HG03378 (cell line): Measurements from ENCODE around the gene SRGAP3.
A peak's percentile ranks its signal among the peaks of the same experiment; 100 is the strongest.

Experiments used
- ATAC-seq: cut with Tn5 transposase; IDR thresholded peaks from one replicate; pipeline ENCODE4 v1.9.1; 2021; ENCODE audit warnings: mild to moderate bottlenecking, moderate library complexity; ENCODE audit not compliant: unreplicated experiment

SRGAP3 gene

DNA sequence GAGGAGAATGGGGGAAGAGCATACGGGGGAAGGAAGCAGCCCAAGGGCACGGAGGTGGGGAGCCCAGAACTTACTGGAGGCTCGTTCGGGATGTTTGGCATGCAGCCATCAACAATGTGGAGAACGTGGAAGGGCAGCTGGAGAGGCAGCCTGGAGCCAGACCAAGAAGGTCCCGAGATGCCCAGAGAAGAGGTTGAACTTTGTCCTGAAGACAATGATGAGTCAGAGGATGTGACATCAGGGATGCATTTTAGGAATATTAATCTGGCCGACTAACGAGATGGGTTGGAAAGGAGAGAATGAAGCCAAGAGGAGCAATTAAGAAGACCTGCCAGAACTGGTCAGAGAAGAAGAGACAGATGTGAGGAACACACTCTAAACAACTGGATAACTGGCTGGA lies 98.2 kb downstream of the SRGAP3 start:
- ATAC-seq: no peak

DNA sequence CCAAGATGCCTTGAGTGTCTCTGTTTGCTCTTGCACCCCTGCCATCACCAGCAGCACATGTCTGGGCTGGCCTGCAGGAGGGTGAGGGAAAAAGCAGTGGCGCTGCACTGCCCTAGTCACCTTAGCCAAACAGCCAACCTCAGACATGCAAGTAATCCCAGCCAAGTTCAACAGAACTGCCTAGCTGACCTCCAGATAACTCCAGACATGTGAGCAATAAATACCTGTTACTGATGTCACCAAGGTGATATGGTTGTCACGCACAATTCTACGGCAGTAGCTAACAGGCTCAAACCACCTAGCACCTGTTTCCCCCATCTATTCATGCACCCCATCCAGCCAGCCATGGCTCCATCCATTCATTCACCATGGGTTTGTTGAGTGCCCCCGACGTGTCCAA lies 99.9 kb downstream of the SRGAP3 start:
- ATAC-seq: no peak

GRCh38 chr3:9147896-9148266 lies 101.6 kb downstream of the SRGAP3 start:
- no peak for ATAC-seq

GRCh38 chr3:9147215-9147895 lies 102.1 kb downstream of the SRGAP3 start:
- ATAC-seq: peak; percentile 68

- ATAC-seq: peak; percentile 54
Observed at GRCh38 chr3:9146367-9147071, 102.9 kb downstream of the SRGAP3 start.

- no peak for ATAC-seq
Observed at GRCh38 chr3:9143184-9143583, 106.3 kb downstream of the SRGAP3 start.

DNA sequence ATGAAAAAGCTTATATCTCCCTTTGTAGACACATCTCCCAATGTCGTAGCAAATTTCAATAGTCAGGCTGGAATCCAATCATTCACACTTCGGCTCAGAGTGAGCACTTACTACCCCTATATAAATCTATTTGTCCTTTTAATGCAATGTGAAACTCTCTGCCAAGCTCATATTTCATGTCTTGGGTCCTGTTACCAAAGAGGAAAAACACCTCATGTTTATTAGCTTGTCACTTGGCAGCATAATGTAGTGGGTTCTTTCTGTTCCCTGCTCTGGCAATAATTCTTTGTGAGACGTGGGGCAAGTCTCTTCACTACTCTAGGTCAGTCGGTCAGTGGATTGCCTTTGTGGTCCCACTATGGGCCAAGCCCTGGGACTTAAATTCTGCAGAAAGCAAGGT lies 107.1 kb downstream of the SRGAP3 start:
- ATAC-seq: no peak

GRCh38 chr3:9141928-9142289 lies 107.5 kb downstream of the SRGAP3 start:
- ATAC-seq: no peak

- ATAC-seq: no peak
Observed at GRCh38 chr3:9139366-9139765, 110.1 kb downstream of the SRGAP3 start.

DNA sequence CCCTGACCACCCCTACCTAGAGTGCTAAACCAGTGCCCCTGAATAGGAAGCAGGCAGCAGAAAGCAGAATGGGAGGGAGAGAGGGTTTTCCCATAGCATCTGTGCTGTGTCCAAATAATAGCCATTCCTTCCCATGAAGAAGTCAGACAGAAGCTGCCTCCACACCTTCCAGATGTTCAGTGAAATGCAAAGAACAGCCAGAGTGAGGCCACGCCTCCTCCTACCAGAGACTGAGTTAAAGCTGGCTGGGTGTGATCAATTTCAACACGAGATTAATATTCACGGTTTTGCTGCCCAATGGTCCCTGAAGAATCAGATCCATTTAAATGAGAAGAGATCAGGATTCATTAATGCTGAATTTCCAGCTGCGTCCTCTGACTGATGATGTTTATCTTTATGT lies 111.8 kb downstream of the SRGAP3 start:
- no peak for ATAC-seq

DNA sequence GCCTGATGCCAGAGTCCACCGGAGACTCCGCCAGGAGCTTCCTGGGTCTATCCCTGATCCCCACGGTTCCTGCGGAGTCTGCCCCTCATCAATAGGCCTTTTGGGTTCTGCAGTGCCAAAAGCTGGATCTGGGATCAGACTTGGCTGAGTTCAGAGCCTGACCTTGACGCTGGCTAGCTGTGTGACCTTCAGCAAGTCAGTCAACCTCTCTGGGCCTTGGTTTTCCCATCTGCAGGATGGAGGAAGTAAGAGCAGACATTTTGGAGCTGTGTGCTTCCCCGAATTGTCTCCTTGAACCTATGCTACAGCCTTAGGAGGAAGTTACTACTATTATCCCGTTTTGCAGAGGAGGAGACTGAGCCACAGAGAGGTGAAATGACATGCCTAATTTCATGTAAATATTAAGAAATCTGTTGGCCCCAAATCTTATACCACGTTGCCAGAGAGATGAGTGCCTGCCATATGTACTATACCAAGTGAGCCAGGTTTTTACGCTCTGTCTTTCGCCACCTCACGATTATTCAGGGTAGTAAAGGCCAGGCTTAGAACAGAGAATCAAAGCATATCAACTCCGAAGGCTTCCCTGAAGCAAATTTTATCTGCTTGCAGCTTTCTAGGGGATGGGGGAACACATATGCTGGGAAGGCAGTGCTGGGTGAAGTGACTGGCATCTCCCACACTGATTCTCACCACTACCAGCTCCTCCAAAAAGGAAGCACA lies 112.5 kb downstream of the SRGAP3 start:
- ATAC-seq: no peak

- ATAC-seq: no peak
Observed at GRCh38 chr3:9135930-9136525, 113.4 kb downstream of the SRGAP3 start.

GRCh38 chr3:9135526-9135925 lies 113.9 kb downstream of the SRGAP3 start:
- no peak for ATAC-seq

DNA sequence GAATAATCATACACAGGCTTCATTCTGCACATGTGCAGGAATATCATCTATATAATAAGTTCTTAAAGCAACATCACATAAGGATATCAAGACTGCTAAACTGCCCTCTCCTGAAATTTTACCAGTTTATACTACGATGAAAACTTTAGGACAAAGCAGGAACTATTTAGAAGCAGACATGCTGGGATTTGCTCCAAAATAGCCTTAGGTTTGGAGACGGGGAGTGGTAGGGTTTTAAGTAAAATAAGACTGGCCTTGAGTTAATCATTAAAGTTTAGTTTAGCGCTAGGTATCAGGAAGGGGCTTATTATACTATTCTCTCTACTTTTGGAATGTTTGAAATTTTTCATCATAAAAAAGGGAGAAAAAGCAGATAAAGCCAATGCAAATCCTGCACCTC lies 115.8 kb downstream of the SRGAP3 start:
- no peak for ATAC-seq

DNA sequence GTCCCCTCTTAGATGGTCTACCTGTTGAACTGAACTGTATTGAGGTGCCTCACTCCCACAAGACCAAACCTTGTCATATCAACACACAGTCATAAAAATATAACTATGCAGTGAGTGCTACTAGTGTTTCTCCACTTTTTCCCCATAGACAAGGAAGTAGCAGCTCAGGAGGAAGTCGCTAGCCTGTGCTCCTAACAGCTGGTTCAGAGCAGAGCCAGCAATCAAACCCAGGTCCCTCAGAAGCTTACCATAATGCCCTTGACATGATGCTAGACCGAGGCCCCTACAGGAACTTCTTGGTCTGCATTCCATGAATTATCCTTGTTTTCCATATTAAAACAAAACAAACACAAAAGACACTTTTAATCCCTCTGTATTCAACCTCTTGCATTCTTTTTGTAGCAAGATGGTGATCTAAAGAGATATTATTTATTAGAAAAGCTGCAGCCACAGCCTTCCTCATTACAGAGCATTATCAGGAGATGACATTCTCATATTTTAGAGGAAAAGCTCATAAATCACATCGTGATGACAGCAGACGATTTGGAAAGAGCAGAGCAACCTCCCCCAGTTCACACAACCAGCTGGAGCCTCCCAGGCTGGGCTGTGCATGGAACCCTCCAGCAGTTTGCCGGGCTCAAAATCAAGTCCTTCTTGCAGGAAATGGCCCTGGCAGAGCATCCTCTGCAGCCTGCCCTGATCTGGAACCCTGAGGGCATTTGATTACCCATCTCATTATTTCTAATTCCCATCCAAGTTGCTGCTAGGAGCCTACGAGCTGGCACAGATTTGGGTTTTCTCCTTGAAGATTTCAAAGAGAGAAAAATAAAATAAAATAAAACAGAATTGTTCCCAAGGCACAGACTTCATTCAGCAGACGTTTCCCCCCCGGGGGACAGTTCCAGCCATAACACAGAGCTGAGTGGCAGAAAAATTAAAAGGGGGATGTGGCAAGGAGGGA lies 118.8 kb downstream of the SRGAP3 start:
- ATAC-seq: no peak

DNA sequence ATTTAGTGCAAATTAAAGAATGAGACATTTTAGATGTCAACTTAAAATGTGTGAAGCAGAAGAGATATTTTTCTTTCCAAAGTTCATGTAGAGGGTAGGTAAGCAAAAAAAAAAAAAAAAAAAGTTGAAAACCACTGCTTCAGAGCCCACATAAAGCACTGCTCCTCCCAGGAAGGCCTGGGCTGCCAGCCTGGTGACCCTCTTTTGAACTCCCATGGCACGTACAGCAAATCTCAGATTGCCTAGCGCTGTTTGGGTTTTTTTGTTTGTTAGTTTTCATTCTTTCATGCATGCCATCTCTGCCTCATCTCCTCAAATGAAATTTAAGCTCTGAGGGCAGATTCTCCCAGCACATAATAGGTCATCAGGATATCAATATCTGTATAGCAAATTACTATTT lies 120.1 kb downstream of the SRGAP3 start:
- no peak for ATAC-seq

GRCh38 chr3:9125278-9125951 lies 124.0 kb downstream of the SRGAP3 start:
- ATAC-seq: no peak

DNA sequence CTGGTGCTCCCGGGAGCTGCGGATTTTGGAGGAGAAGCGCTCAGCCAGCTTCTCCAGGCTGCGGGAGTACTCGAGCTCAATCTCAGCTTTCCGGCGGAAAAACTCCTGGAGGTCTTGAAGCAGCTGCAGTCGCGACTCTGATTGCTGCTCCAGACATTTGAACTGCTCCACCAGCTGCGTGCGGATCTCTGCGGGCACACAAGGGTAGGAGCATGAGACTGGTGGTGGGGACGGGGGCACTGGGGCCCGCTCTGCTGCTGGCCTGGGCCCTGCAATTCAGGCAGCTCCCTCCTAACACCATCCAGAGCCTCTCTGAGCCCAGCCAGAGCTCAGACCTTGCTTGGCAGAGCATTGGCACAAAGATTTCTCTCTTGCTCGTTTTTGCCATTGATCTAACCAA lies 124.7 kb downstream of the SRGAP3 start:
- no peak for ATAC-seq

- ATAC-seq: no peak
Observed at GRCh38 chr3:9123840-9124239, 125.6 kb downstream of the SRGAP3 start.

- ATAC-seq: no peak
Observed at GRCh38 chr3:9122732-9123364, 126.6 kb downstream of the SRGAP3 start.
